PFSK-1 (cell line): ENCODE data around the gene ANO6.

Source experiments
- FOXP2 ChIP-seq: optimal IDR thresholded peaks from 2 replicates; pipeline ENCODE3; 2011; ENCODE audit warnings: borderline replicate concordance, control low read depth, inconsistent platforms; ENCODE audit not compliant: insufficient read depth; ENCODE audit errors: extremely low read length, extremely low read depth
- POLR2AphosphoS5 ChIP-seq: IDR thresholded peaks from 2 replicates; pipeline ENCODE4 v1.6.1; 2012; ENCODE audit warnings: low read depth, mild to moderate bottlenecking, control low read depth, low read length, moderate library complexity
- REST ChIP-seq, 2 experiments: IDR thresholded peaks; 2 replicates each; pipeline versions ENCODE4 v1.6.1 to v1.8.0; 2011 to 2012; ENCODE audit warnings: low read depth in 2 of 2, low read length in 2 of 2, control low read depth in 1 of 2, inconsistent platforms in 1 of 2, mild to moderate bottlenecking in 1 of 2, moderate library complexity in 1 of 2; ENCODE audit not compliant: insufficient read depth in 1 of 2
- SIN3A ChIP-seq: IDR thresholded peaks from 2 replicates; pipeline ENCODE4 v1.6.1; 2012; ENCODE audit warnings: mild to moderate bottlenecking, low read length, moderate library complexity, borderline replicate concordance; ENCODE audit not compliant: insufficient read depth
- TAF1 ChIP-seq: IDR thresholded peaks from 2 replicates; pipeline ENCODE4 v1.6.1; 2012; ENCODE audit warnings: low read length, control low read depth, borderline replicate concordance; ENCODE audit not compliant: insufficient read depth

ANO6 gene

GRCh38 chr12:45303945-45304344 is 88.0 kb downstream of the ANO6 start:
- no peak for TF ChIP-seq POLR2AphosphoS5
- no peak for TF ChIP-seq REST (IDR thresholded peaks at IDR 0.05; ENCODE audit: insufficient read depth in 1 of 2, low read depth in 2 of 2, low read length in 2 of 2)
- TF ChIP-seq SIN3A: no peak
- TF ChIP-seq FOXP2: no peak
- TF ChIP-seq TAF1: no peak

GRCh38 chr12:45304514-45305178 is 88.8 kb downstream of the ANO6 start:
- no peak for TF ChIP-seq REST (IDR thresholded peaks at IDR 0.05; ENCODE audit: insufficient read depth in 1 of 2, low read depth in 2 of 2, low read length in 2 of 2)
- no peak for TF ChIP-seq FOXP2
- no peak for TF ChIP-seq POLR2AphosphoS5
- TF ChIP-seq SIN3A: no peak
- no peak for TF ChIP-seq TAF1

GRCh38 chr12:45305907-45306306 is 90.0 kb downstream of the ANO6 start:
- no peak for TF ChIP-seq REST (IDR thresholded peaks at IDR 0.05; ENCODE audit: insufficient read depth in 1 of 2, low read depth in 2 of 2, low read length in 2 of 2)
- no peak for TF ChIP-seq TAF1
- TF ChIP-seq FOXP2: no peak
- no peak for TF ChIP-seq POLR2AphosphoS5

GRCh38 chr12:45309836-45310626 is 94.1 kb downstream of the ANO6 start:
- TF ChIP-seq SIN3A (no peak), TAF1 (no peak), REST (IDR thresholded peaks at IDR 0.05; ENCODE audit: insufficient read depth in 1 of 2, low read depth in 2 of 2, low read length in 2 of 2) (no peak), FOXP2 (no peak), POLR2AphosphoS5 (no peak)
